ENCODE measurements around the gene KDELR3.

Gene KDELR3

GRCh38 chr22:38484244-38484643, 16.3 kb downstream of the KDELR3 start:
- no peak for DNase-seq

DNA sequence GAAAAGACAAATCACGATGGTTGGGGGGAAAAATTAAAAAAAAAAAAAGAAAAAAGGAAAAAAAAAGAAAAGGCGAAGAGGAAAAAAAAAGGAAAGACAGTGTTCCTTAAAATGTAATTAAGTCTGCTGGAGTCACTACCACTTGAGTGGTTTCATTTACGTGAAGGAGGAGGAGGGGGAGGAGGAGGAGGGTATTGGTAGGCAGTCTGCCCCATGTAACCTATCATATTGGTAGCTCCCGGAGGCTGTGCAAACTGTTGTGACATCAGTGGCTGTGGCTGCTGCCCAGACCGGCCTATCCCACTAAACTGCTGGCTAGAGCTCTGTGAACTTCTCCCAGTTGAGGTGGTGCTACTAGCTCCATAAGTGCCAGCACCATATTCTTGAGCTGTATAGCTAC, 17.9 kb downstream of the KDELR3 start:
- DNase-seq: no peak

GRCh38 chr22:38487946-38488345, 20.1 kb downstream of the KDELR3 start:
- DNase-seq: no peak

DNA sequence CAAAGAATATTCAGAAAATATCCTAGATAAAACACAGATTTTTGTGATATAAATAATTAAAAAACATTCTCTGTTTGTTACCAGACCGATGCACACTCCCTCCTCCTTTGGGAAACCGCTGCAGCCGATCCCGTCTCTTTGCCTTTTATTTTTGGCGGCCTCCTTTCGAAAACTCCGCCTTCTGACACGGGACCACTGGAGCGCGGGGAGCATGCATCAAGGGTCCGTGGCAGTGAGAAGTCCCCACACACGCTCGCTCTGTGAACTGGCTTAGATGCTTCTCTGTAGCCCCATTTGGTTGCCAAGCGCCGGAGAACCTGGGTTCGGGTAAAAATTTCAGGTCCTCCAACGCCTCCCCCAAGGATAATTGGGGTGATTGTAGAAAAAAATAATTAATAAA, 21.2 kb downstream of the KDELR3 start:
- DNase-seq: no peak

DNA sequence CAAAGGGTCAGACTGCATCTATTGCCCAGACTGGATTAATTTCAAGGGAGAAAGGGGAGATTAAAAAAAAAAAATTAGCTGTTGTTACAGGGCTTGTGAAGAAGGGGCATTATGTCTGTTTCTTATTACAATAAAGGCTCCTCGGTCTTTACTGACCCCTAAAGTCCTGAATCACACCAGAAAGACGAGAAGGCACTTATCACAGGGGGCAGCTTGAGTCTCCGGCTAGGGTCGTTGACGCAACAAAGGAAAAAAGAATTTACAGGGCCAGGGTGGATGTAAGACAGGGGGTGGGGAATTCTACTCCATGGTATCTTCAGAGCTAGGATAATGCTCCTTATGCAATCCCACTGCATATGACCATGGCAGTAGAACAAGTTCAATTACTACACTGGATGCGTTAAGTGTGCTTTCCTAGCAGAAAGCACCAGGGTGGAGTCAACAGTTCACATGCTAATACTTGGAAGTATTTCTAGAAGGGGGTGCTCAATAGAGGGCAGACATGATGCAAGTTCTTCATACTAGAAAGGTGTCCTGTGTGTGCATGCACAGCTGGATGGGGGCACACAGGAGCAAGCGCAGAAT, 21.8 kb downstream of the KDELR3 start:
- no peak for DNase-seq

GRCh38 chr22:38490475-38490874, 22.6 kb downstream of the KDELR3 start:
- no peak for DNase-seq

- no peak for DNase-seq
These were observed 23.0 kb downstream of the KDELR3 start for GRCh38 chr22:38490915-38491314.

DNA sequence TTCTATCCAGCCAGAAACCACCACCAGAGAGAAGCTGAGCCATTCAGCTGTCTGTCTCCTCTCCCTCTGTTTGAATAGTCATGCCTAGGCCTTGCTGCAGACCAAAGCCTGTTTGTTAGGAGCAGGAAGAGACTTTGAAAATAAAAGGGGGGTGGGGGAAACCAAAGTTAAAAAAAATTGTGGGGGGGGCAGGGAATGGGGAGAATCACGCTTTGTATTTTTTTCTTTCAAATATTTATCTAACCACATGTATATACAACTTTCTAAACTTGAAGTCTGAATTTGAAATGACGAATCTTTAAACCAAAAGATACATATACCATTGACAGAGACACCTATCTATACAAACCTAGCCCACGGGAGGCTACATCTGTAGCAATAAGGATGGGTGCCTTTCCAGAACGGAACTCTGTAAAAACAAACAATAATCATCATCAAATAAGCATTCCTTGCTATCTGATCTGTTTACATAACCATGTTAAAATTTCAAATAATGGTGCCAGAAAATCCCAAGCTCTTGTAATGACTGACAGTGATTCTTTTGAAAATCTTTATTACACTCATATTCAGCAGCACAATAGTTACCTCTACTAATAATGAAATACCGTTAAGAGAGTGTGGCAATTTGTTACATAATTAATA, 23.9 kb downstream of the KDELR3 start:
- no peak for DNase-seq

- DNase-seq: no peak
These were observed 26.6 kb downstream of the KDELR3 start for GRCh38 chr22:38494498-38494897.

GRCh38 chr22:38494939-38495338, 27.0 kb downstream of the KDELR3 start:
- no peak for DNase-seq

DNA sequence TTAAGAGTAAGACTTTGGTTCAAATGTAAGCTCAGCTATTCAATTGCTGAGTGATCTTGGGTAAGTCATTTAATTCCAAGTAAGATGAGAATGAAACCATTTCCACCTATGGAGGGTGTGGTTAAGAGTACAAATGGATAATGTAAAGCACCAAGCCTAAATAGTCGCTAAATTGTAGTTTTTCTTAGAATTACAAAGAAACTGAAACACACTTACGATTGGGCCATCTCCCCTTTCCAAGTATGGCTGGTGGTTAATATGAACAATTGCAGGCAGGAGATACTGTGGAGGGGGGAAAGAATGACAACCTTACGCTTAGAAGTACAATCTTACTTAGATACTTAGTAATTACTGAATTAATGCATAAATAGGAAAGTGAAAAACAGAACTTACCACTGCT, 30.0 kb downstream of the KDELR3 start:
- DNase-seq: no peak

- DNase-seq: no peak
These were observed 34.1 kb downstream of the KDELR3 start for GRCh38 chr22:38501797-38502672.

DNA sequence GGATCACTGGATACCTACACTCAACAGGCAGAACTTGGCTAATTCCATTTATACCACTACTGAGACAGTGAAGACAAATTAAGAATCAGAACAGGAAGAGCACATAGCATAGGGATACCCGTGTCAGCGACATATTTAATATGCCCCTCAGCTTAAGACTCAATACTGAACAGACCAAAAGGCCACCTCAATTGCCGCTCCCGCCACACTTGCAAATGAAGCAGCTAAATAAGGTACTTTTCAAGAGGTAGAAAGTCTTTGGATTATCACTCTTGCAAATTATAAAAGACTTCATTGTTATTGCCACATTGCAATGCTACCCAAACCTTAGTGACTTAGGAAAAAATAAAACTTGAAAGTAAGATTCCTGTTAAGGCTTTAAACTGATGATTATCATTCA, 35.1 kb downstream of the KDELR3 start:
- DNase-seq: no peak

- peak; percentile 44 for DNase-seq
These were observed 37.0 kb downstream of the KDELR3 start for GRCh38 chr22:38504731-38505540.

DNA sequence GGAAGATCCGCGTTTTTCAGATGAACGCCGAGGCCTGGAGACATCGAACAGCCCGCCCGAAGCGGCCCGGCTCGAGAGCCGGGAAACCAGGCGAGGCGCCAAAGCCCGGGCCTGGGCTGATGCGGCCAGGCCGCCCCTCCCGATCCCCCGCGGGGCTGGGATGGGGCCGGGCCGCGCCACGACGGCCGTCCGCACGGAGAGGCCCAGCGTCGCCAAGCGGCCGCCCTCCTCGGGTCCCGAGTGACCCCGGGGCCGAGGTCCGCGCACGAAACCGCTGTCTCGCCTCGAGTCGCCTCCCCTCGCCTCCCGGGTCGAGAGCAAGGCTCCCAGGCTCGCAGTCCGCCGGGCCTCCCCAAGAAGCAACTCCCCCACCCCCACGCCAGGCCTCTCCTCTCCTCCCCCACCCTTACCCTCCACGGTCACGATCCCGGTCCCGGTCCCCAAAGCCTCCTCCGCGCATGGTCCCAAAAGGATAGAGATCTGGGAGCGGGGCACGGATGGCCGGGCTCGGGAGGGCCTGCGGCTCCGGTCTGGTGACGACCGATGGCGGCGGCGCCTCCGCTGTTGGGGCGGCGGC, 37.7 kb downstream of the KDELR3 start:
- peak; percentile 38 for DNase-seq

DNA sequence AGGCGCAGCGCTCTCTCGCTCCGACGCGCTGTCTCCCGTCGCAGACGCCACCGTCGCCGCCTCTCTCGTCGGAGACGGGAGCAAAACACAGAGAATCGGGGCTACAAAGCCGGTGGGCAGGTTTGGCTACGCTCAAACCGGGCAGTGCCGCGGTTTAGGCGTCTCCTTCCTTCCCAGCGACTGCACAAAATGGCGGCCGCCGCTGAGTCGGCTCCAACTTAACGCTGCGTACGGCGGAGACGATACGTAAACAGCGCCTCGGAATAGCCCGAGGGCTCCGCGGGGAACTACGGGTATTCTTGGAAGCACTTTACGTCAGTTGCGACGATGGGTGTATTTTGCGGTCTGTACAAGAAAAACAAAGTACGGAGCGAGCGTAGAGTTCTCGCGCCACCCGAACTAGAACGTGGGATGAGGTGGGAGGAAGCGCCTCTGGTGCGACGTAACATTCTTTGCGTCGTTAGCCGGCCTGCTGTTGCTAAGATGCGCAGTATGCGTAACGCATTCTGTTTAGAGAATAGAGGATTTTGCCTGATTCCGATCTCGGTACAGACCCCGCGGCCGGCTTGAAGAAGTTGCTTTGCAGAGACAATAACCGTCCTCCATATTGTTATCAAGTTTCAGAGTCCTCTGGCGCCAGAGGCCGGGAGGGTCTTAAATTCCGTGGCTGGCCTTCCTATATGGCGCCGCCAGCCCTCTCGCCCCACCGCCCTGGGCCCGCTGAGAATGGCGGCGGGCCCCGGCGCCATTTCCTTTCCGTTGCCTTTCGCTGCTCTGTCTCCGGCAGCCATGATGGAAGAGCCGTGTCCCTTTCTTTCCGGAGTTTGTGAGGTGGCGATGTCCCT, 38.4 kb downstream of the KDELR3 start, which contains the start of gene DDX17:
Gene DDX17 (minus strand): TSS at position 194 of the 845 bp plus-strand sequence.
- peak; percentile 90 for DNase-seq

- no peak for DNase-seq
These were observed 42.6 kb downstream of the KDELR3 start for GRCh38 chr22:38510416-38510970.

GRCh38 chr22:38513063-38513462, 45.2 kb downstream of the KDELR3 start:
- no peak for DNase-seq

GRCh38 chr22:38518620-38519019, 50.7 kb downstream of the KDELR3 start:
- DNase-seq: no peak

DNA sequence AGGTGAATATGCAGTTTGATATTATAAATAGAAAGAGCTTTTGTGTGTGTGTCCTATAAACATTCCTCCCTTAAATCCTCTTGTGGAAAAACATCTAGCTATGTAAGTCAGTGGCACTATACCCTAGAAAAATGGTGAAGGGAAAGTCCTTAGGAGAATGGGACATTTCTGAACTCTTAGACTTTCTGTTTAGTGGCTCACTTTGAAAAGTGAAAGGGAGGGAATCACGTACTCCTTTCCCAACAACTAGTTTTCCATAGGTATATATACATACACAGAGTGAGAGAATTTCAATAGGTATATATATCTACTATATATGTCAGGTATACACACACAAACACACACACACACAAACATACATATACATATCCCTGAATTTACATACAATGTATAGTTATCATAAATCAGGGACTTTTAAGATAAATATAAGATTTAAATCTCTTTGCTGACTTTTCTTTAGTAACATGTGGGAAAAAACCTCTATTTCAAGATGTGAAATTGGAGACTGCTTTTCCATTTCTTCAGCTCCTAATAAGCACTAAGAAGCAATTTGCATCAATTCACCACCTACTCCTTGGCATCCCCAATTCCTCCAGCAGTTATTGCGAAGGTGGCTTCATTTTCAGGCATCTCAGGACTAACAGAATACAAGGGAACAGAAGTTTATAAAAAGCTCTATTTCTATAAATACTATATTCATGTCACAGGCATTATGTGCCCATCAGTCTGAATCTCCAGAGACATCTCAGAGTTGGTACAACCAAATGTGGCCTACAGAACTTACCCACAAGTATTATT, 51.8 kb downstream of the KDELR3 start:
- no peak for DNase-seq

Data from effector CD4-positive, alpha-beta T cell (primary cell).